Progenitor cell of endocrine pancreas (in vitro differentiated cells): ENCODE measurements around the gene GTF2IRD1. TPM values are rescaled to one million over a fixed set of nuclear protein-coding genes. Genes with fewer than 3 reads are reported as not detected.
"Not testable (repeated sequence)": the region's sequence is repeated elsewhere in the genome, so short reads cannot be mapped to it uniquely, and the experiment has no call there.

Experiments used
- DNase-seq: peaks from one replicate; pipeline ENCODE4 v3.0.0; 2021; ENCODE audit warnings: low spot score; ENCODE audit not compliant: unreplicated experiment
- H3K27ac Mint-ChIP-seq: 2 replicates; pipeline ENCODE4 v1.8.0; 2021; ENCODE audit warnings: mild to moderate bottlenecking, moderate library complexity, mixed read lengths
- H3K27me3 Mint-ChIP-seq: 2 replicates; pipeline ENCODE4 v1.8.0; 2021; ENCODE audit warnings: mixed read lengths
- H3K36me3 Mint-ChIP-seq: 2 replicates; pipeline ENCODE4 v1.8.0; 2022; ENCODE audit warnings: mixed read lengths; ENCODE audit not compliant: insufficient read depth
- H3K4me1 Mint-ChIP-seq: 2 replicates; pipeline ENCODE4 v1.8.0; 2021; ENCODE audit warnings: low read depth, mixed read lengths
- H3K4me3 Mint-ChIP-seq: 2 replicates; pipeline ENCODE4 v1.8.0; 2021; ENCODE audit warnings: low read depth, mild to moderate bottlenecking, moderate library complexity, mixed read lengths
- H3K9me3 Mint-ChIP-seq: 2 replicates; pipeline ENCODE4 v1.8.0; 2021; ENCODE audit warnings: low read depth, mixed read lengths
- CTCF ChIP-seq: fragments of 200-600 bp; sonication (generic); IDR thresholded peaks from one replicate; pipeline ENCODE4 v1.5.0; 2021; ENCODE audit warnings: antibody characterized with exemption, mild to moderate bottlenecking; ENCODE audit not compliant: unreplicated experiment
- total RNA-seq: library from RNA; stranded (reverse); gene quantifications from 2 replicates; pipeline ENCODE4 v1.2.1, GENCODE V29; 2021

Gene GTF2IRD1
- total RNA-seq, 1 donor from 2014 or later: 60.7 TPM

- TF ChIP-seq CTCF: no peak
- Mint-ChIP-seq H3K27ac (no peak overlapping the region), H3K4me3 (no peak overlapping the region), H3K27me3 (no peaks in the 10 kb centered on the region), H3K4me1 (peaks cover 6% of the 10 kb centered on the region), H3K9me3 (peaks cover 4% of the 10 kb centered on the region), H3K36me3 (no peaks in the 10 kb centered on the region)
- no peak for DNase-seq
Observed at GRCh38 chr7:74438327-74438726, 15.4 kb upstream of the GTF2IRD1 start.

GRCh38 chr7:74439541-74439940 is 14.2 kb upstream of the GTF2IRD1 start:
- Mint-ChIP-seq H3K4me3 (no peak overlapping the region), H3K9me3 (peaks cover 4% of the 10 kb centered on the region), H3K36me3 (no peaks in the 10 kb centered on the region), H3K27ac (no peak overlapping the region), H3K4me1 (peaks cover 16% of the 10 kb centered on the region), H3K27me3 (peaks cover 3% of the 10 kb centered on the region)
- no peak for TF ChIP-seq CTCF
- no peak for DNase-seq

- H3K36me3 Mint-ChIP-seq, H3K4me3 Mint-ChIP-seq, H3K27ac Mint-ChIP-seq: not testable (repeated sequence)
Observed at GRCh38 chr7:74440143-74440542, 13.6 kb upstream of the GTF2IRD1 start.

GRCh38 chr7:74441801-74442200 is 11.9 kb upstream of the GTF2IRD1 start:
- Mint-ChIP-seq H3K4me3 (no peak overlapping the region), H3K27ac (no peak overlapping the region), H3K4me1 (peaks cover 16% of the 10 kb centered on the region), H3K36me3 (no peaks in the 10 kb centered on the region), H3K27me3 (peaks cover 3% of the 10 kb centered on the region), H3K9me3 (peaks cover 4% of the 10 kb centered on the region)
- no peak for DNase-seq
- TF ChIP-seq CTCF: no peak

More at GRCh38 chr7:74440143-74440542, 13.6 kb upstream of the GTF2IRD1 start:
- not testable (repeated sequence) for H3K9me3 Mint-ChIP-seq, H3K27me3 Mint-ChIP-seq, DNase-seq
- H3K4me1 Mint-ChIP-seq: peaks cover 16% of the 10 kb centered on the region

- H3K27ac Mint-ChIP-seq: peak overlapping the region; percentile 73
- DNase-seq: no peak
- peaks cover 16% of the 10 kb centered on the region for H3K4me1 Mint-ChIP-seq
- peaks cover 3% of the 10 kb centered on the region for H3K27me3 Mint-ChIP-seq
- H3K4me3 Mint-ChIP-seq: peak overlapping the region; percentile 19
- H3K9me3 Mint-ChIP-seq: no peaks in the 10 kb centered on the region
- TF ChIP-seq CTCF: no peak
- no peaks in the 10 kb centered on the region for H3K36me3 Mint-ChIP-seq
Observed at GRCh38 chr7:74443543-74444247, 10.0 kb upstream of the GTF2IRD1 start.

GRCh38 chr7:74449144-74449543 is 4.6 kb upstream of the GTF2IRD1 start:
- Mint-ChIP-seq H3K4me1 (peaks cover 2% of the 10 kb centered on the region), H3K27me3 (peaks cover 7% of the 10 kb centered on the region), H3K9me3 (no peaks in the 10 kb centered on the region), H3K4me3 (no peak overlapping the region), H3K36me3 (no peaks in the 10 kb centered on the region), H3K27ac (no peak overlapping the region)
- TF ChIP-seq CTCF: no peak
- no peak for DNase-seq
